Stimulated activated naive CD8-positive, alpha-beta T cell treated with anti-CD3 and anti-CD28 coated beads, Interleukin-15, amount 100 ng/mL, for 72 hours (primary cell): ENCODE results near the gene PRDM16.

Experiments used
- ATAC-seq: fragments of 150-1000 bp; cut with Tn5 transposase; 2 replicates; pipeline ENCODE4 v1.10.0; 2021; ENCODE audit warnings: mild to moderate bottlenecking, moderate library complexity
- DNase-seq, 2 donors: peaks; one replicate each; pipeline ENCODE4 v3.0.0; 2021 to 2022
- H3K27ac Mint-ChIP-seq, 2 donors: one replicate each; pipeline ENCODE4 v1.8.0; 2022; ENCODE audit warnings: mild to moderate bottlenecking in 2 of 2, mixed read lengths in 2 of 2, moderate library complexity in 2 of 2
- H3K27me3 Mint-ChIP-seq: one replicate; pipeline ENCODE4 v1.8.0; 2022; ENCODE audit warnings: mixed read lengths
- H3K4me1 Mint-ChIP-seq: one replicate; pipeline ENCODE4 v1.8.0; 2022; ENCODE audit warnings: mild to moderate bottlenecking, mixed read lengths
- H3K4me3 Mint-ChIP-seq, 2 donors: one replicate each; pipeline ENCODE4 v1.8.0; 2022; ENCODE audit warnings: mild to moderate bottlenecking in 2 of 2, mixed read lengths in 2 of 2, moderate library complexity in 1 of 2
- H3K9me3 Mint-ChIP-seq, 2 donors: one replicate each; pipeline ENCODE4 v1.8.0; 2022; ENCODE audit warnings: mixed read lengths in 2 of 2

PRDM16 gene

DNA sequence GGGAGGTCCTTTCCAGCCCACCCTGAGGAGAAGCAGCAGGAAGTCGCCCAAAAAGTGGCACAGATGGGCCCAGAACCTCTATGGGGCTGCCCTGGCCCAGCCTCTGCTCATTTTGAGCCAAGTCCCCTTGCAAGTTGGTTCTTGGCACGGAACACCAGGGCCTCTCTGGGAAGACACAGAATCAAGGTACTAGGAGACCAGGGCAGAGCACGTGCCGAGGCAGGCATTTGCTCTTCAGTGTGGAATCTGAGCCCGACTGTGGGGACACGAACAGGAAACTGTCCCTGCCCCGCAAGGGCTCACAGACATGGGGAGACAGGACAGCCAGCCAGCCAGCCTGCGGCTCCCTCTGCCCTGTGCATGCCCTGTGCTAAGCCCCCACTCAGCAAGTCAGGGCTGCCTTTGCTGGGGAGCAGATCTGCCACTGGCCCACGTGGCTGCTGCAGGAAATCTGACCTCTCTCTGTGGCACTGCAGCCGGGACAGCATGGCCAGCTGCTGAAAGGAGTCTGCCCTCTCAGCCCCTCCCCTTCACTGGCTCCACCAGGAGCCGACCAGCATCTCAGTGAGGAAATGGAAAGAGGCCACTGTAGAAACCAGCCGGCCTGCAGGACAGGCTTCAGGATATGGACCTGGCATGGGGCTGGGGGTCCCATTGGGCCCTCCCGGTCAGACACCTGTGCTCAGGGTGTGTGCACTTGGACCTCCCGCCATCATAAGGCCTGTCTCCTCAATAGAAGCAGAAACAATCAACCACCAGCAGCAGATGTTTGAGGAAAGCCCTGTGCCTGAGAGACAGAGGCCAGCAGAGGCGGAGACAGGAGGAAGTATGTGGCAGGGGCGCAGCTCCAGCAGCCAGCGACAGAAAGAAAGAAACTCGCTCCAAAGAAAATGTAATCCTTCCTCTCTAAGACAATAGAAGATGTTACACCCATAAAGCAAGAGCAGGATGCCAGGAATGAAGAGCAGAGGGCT lies 389.2 kb downstream of the PRDM16 start:
- H3K9me3 Mint-ChIP-seq, result no peaks in the 10 kb centered on the region
- H3K4me1 Mint-ChIP-seq, result peaks cover 7% of the 10 kb centered on the region
- DNase-seq (no peak), ATAC-seq (no peak)
- peaks cover 4% of the 10 kb centered on the region for H3K27me3 Mint-ChIP-seq
- no peak overlapping the region for H3K4me3 Mint-ChIP-seq
- H3K27ac Mint-ChIP-seq, result peak overlapping the region in 1 of 2 donors; percentile 28

DNA sequence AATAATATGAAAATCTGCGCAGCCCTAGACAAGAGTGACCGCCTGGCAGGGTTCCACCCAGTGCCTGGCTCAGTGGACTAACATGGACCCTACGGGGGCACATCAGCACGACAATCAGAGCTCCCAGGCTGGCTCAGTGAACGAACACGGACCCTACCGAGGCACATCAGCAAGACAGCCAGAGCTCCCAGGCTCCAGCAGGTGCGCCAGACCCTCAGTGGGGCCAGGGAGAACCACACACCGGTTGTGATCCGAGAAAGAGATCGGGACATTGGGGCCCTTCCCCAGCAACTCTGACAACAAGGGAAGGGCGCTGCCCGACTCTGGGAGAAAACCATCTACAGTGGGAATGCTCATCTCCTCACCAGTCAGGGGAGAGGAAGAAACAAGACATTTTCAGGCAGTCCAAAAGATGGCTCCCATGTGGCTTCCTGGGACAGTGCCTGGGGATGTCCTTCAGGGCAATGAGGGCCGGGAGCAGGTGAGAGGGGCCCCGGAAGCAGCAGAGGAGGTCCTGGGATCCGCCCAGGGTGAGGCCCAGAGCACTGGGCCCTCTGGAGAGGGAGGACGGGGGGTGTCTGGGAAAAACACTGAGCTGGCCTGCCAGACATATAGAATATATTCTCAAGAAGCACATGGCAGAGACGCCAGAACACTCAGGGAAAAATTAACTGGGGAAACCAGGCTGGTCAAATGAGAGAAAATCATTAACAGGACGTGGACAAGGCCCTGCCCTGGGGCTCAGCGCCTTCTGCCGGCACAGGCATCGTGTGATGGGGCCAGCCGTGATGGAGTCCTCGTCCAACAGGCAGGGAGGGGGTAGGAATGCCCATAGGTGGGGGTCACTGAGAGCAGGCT lies 390.3 kb downstream of the PRDM16 start:
- Mint-ChIP-seq H3K4me3 (no peak overlapping the region), H3K27ac (no peak overlapping the region), H3K9me3 (no peaks in the 10 kb centered on the region), H3K4me1 (peaks cover 5% of the 10 kb centered on the region), H3K27me3 (no peaks in the 10 kb centered on the region)
- DNase-seq (no peak), ATAC-seq (no peak)

GRCh38 chr1:3459940-3460671 lies 391.1 kb downstream of the PRDM16 start:
- Mint-ChIP-seq H3K4me3 (no peak overlapping the region), H3K9me3 (no peaks in the 10 kb centered on the region), H3K4me1 (peaks cover 2% of the 10 kb centered on the region), H3K27me3 (no peaks in the 10 kb centered on the region), H3K27ac (no peak overlapping the region)
- ATAC-seq, result no peak
- DNase-seq, result no peak

GRCh38 chr1:3460672-3461131 lies 391.7 kb downstream of the PRDM16 start:
- H3K9me3 Mint-ChIP-seq, result no peaks in the 10 kb centered on the region
- H3K4me1 Mint-ChIP-seq, result peaks cover 1% of the 10 kb centered on the region
- H3K27me3 Mint-ChIP-seq, result no peaks in the 10 kb centered on the region
- H3K4me3 Mint-ChIP-seq, result no peak overlapping the region
- ATAC-seq, result no peak
- H3K27ac Mint-ChIP-seq, result no peak overlapping the region
- DNase-seq, result no peak

- Mint-ChIP-seq H3K4me1 (peaks cover 8% of the 10 kb centered on the region), H3K4me3 (no peak overlapping the region), H3K27me3 (no peaks in the 10 kb centered on the region), H3K9me3 (no peaks in the 10 kb centered on the region), H3K27ac (peak overlapping the region in 1 of 2 donors; percentile 4)
- no peak for DNase-seq
- no peak for ATAC-seq
These were observed 392.4 kb downstream of the PRDM16 start for GRCh38 chr1:3461238-3461933.

- H3K9me3 Mint-ChIP-seq, result no peaks in the 10 kb centered on the region
- H3K27ac Mint-ChIP-seq, result peak overlapping the region in 1 of 2 donors; percentile 4
- peak; percentile 10 for ATAC-seq
- no peaks in the 10 kb centered on the region for H3K27me3 Mint-ChIP-seq
- no peak overlapping the region for H3K4me3 Mint-ChIP-seq
- no peak for DNase-seq
- H3K4me1 Mint-ChIP-seq, result peaks cover 9% of the 10 kb centered on the region
These were observed 392.9 kb downstream of the PRDM16 start for GRCh38 chr1:3461934-3462275.

DNA sequence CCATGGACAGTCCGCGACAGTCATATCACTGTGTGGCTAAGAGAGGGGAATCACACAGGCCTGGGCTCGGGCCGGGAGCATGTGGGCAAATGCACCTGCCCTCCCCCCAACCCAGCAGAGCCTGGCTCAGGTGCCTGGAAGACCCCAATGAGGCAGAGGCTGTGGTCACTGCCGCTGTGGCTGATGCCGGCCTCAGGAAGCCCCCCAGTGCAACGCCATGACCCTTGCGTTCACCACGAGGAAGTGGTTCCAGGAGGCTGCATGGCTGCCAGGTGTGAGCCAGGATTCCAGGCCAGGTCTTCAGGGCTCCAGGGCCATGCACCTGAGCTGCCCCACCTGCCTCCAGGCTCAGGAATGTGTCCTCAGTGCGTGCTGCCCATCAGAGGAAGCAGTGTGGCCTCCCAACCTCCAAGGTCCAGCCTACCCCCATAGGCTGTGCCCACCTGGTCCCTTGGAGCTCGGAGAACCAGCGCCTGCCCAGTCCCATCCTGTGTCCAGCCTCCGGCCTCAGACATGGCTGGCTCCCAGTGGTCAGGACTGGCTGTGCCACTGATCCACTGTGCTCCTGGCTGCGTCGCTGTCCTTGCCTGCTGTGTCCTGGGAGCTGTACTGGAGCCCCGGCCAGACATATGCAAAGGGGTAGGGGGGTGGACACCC lies 393.5 kb downstream of the PRDM16 start:
- no peaks in the 10 kb centered on the region for H3K9me3 Mint-ChIP-seq
- ATAC-seq, result no peak

GRCh38 chr1:3463013-3463385 lies 394.0 kb downstream of the PRDM16 start:
- DNase-seq (no peak), ATAC-seq (no peak)
- peaks cover 9% of the 10 kb centered on the region for H3K4me1 Mint-ChIP-seq
- H3K27ac Mint-ChIP-seq, result no peak overlapping the region
- H3K9me3 Mint-ChIP-seq, result no peaks in the 10 kb centered on the region
- H3K4me3 Mint-ChIP-seq, result no peak overlapping the region
- no peaks in the 10 kb centered on the region for H3K27me3 Mint-ChIP-seq

More for the DNA sequence above, 393.5 kb downstream of the PRDM16 start:
- H3K27ac Mint-ChIP-seq, result no peak overlapping the region
- H3K4me3 Mint-ChIP-seq, result no peak overlapping the region
- no peaks in the 10 kb centered on the region for H3K27me3 Mint-ChIP-seq
- DNase-seq, result no peak
- H3K4me1 Mint-ChIP-seq, result peaks cover 9% of the 10 kb centered on the region

GRCh38 chr1:3463408-3463863 lies 394.4 kb downstream of the PRDM16 start:
- Mint-ChIP-seq H3K27ac (no peak overlapping the region), H3K4me1 (peaks cover 9% of the 10 kb centered on the region), H3K9me3 (no peaks in the 10 kb centered on the region), H3K4me3 (no peak overlapping the region), H3K27me3 (no peaks in the 10 kb centered on the region)
- ATAC-seq (no peak), DNase-seq (no peak)

DNA sequence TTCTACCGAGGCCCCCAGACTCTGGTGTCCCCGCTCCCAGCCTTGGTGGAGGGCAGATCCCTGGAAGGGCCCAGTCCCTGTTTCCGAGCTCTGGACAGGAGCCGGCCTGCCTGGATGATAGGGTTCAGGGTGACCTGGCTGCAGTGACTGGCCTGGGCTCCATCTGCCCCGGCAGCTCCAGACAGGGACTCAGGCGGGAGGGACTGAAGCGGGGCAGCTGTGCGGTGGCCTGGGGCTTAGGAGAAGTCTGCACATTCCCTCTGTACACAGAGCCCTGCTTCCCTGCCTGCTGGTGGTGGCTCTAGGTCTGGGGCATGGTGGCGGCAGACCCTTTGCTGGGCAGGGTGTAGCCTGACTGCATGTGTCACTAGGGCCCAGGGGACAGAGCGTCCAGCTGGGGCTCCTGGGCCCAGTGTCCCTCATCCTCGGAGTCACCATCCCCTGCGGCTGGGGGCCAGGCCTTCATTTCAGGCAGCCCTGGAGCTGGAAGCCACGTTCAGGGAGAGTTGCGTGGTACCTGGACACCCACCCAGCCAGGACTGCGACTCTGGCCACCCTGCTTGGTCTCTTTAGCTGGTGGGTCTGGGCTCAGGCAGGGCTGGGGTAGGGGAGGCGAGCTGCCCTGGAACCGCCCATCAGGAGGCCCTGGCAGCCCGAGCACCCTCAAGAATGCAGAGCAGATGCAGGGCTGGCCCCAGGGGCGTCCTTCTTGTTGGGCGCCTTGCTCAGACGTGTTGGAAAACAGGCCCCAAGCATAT lies 395.1 kb downstream of the PRDM16 start:
- no peak for ATAC-seq
- H3K4me1 Mint-ChIP-seq, result peaks cover 9% of the 10 kb centered on the region
- DNase-seq, result no peak
- no peak overlapping the region for H3K4me3 Mint-ChIP-seq
- H3K9me3 Mint-ChIP-seq, result no peaks in the 10 kb centered on the region
- no peak overlapping the region for H3K27ac Mint-ChIP-seq
- H3K27me3 Mint-ChIP-seq, result no peaks in the 10 kb centered on the region

DNA sequence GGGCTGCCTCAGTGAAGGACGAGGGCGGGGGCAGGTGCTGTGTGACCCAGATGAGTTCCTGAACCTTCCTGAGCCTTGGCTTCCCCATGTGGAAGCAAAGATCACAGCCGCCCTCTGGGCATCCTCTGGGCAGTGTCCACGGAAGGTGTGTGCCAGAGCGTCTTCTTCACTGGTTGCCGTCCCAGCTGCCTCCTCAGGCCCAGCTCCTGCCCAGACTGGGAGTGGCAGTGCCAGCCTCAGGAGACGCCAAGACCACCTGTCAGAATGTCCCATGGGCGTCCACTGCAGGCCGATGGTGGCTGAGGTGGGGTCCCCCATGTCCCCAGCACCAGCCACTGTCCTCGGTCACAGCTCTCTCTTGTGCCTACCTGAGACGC lies 395.6 kb downstream of the PRDM16 start:
- ATAC-seq, result no peak
- H3K27ac Mint-ChIP-seq, result no peak overlapping the region
- H3K9me3 Mint-ChIP-seq, result no peaks in the 10 kb centered on the region
- H3K4me1 Mint-ChIP-seq, result peaks cover 9% of the 10 kb centered on the region
- no peak for DNase-seq
- no peak overlapping the region for H3K4me3 Mint-ChIP-seq
- H3K27me3 Mint-ChIP-seq, result no peaks in the 10 kb centered on the region

DNA sequence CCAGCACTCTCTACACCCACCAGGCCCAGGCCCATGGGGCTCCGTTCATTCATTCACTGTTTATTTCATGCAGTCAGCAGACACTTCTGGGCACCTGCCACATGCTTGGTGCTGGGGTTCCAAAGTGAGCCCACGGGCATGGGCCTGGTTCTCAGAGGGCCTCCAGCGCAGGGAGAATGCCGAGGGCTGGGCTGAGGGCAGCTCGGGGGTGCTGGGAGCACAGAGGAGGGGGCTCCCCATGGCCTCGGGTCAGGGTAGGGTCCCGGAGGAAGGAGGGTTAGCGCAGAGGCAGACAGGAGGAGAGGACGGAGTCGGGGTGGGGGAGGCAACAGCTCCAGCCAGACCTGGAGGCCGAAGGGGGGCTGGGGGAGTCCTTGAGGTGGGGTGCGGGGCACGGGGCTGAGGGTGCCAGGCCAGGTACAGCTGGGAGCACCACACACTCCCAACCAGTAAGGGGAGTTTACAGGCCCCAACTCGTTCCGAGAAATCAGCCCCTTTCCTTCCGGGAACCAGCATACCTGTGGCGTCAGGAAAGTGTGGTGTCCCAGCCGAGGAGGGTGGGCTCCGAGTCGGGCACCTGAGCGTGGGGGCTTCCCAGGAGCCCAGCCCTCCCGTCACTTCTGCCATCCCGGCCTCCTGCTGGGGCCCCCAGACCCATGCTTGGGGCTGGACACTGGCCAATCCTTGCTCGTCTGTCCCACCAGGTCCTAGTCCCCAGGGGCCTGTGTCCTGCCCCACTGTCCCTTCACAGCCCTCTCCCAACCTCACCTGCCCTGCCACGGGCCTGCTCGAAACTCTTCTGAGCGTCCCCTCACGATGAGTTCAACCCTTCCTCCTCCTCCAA lies 396.3 kb downstream of the PRDM16 start:
- peaks cover 9% of the 10 kb centered on the region for H3K4me1 Mint-ChIP-seq
- no peaks in the 10 kb centered on the region for H3K9me3 Mint-ChIP-seq
- H3K4me3 Mint-ChIP-seq, result no peak overlapping the region
- H3K27me3 Mint-ChIP-seq, result no peaks in the 10 kb centered on the region
- H3K27ac Mint-ChIP-seq, result peak overlapping the region in 1 of 2 donors; percentile 68
- ATAC-seq (no peak), DNase-seq (no peak)

GRCh38 chr1:3465935-3466321 lies 396.9 kb downstream of the PRDM16 start:
- H3K4me1 Mint-ChIP-seq, result peaks cover 9% of the 10 kb centered on the region
- no peaks in the 10 kb centered on the region for H3K27me3 Mint-ChIP-seq
- H3K27ac Mint-ChIP-seq, result peak overlapping the region in 1 of 2 donors; percentile 68
- DNase-seq, result no peak
- H3K9me3 Mint-ChIP-seq, result no peaks in the 10 kb centered on the region
- ATAC-seq, result no peak
- no peak overlapping the region for H3K4me3 Mint-ChIP-seq
